ENCODE results near the gene UNC13D.

- TF ChIP-seq POLR2AphosphoS5 (IDR thresholded peaks at IDR 0.05; ENCODE audit: low read depth, low read length): no peak
- TF ChIP-seq POLR2A (IDR thresholded peaks at IDR 0.05; ENCODE audit: low read depth, low read length): no peak
- TF ChIP-seq TAF1 (IDR thresholded peaks at IDR 0.05; ENCODE audit: low read depth, low read length): no peak
Measured at GRCh38 chr17:75814900-75815373, 29.3 kb downstream of the UNC13D start.
